GM12874 (cell line): ENCODE results near the gene CPOX.

Source experiments
- CTCF ChIP-seq: IDR thresholded peaks from 2 replicates; pipeline ENCODE4 v1.5.1; 2011; ENCODE audit warnings: low read depth, mild to moderate bottlenecking, control low read depth, low read length, moderate library complexity; ENCODE audit not compliant: insufficient read depth

Gene CPOX

GRCh38 chr3:98612996-98613517 is 19.6 kb upstream of the CPOX start:
- no peak for TF ChIP-seq CTCF

DNA sequence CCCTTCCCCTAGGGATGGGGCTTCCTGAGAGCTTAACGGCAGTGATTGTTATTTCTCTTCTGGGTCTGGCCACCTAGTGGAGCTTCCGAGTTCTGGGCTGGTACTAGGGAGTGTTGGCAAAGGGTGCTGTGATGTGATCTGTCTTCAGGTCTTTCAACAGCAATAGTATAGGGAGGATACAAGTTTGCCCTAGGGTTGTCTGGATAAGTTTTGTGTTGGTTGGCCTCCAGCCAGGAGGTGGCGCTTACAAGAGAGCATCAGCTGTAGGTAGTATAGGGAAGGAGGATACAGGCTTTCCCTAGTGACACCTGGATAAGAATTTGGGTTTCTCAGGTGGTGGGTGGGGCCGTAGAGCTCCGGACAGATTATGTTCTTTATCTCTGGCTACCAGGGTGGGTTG is 19.2 kb upstream of the CPOX start:
- TF ChIP-seq CTCF, result no peak

DNA sequence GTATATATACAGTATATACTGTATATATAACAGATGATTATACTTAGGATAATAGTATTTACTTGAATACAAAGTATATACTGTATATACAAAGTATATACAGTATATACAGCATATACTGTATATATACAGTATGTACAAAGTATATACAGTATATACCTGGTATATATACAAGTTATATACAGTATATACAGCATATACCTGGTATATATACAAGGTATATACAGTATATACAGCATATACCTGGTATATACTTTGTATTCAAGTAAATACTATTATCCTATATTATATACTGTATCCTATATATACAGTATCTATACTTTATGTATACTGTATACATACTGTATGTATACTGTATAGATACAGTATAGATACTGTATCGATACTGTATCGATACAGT is 14.6 kb upstream of the CPOX start:
- TF ChIP-seq CTCF, result no peak

DNA sequence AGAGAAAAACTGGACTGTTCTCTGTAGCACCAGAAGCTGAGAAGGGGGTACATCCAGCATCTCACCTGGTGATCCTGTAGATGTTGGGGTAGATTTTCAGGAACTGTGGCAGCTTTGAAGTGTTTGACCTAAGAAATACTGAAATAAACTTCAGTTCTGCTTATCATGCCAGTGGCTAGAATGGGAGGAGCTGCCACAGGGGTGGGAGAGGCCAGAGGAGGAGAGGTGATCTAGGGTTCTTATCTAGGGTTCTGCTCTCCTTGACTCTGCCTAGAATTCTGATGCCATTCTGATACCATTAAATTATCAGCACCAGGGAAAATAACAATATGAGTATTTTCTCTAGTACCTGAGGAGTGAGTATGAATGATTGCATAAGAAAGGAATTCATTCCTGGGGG is 10.2 kb upstream of the CPOX start:
- no peak for TF ChIP-seq CTCF

GRCh38 chr3:98602078-98602678 is 8.8 kb upstream of the CPOX start:
- TF ChIP-seq CTCF, result peak; percentile 55; the same call in 1 of the 2 replicates

GRCh38 chr3:98601180-98601579 is 7.8 kb upstream of the CPOX start:
- TF ChIP-seq CTCF, result no peak

GRCh38 chr3:98600412-98601095 is 7.1 kb upstream of the CPOX start:
- TF ChIP-seq CTCF, result no peak
